ENCODE measurements around the gene KDM8. TPM values are rescaled to one million over a fixed set of nuclear protein-coding genes. Genes with fewer than 3 reads are reported as not detected.

Gene KDM8
- total RNA-seq, 1 experiment from 2014 or later: 15.5 TPM

GRCh38 chr16:27264151-27264550 lies 60.8 kb downstream of the KDM8 start:
- no peak overlapping the region for H2BK15ac ChIP-seq (ENCODE audit: low read depth, low read length)
- Mint-ChIP-seq H3K9me3 (no peaks in the 10 kb centered on the region), H3K4me1 (peaks cover 12 to 20% of the 10 kb centered on the region in 2 experiments), H3K27me3 (ENCODE audit: low read depth) (no peaks in the 10 kb centered on the region), H3K36me3 (ENCODE audit: insufficient read depth in 1 of 3, low read depth in 3 of 3) (no peaks in the 10 kb centered on the region; a peak in 2 of 7 replicates), H3K4me3 (no peak overlapping the region), H3K27ac (no peak overlapping the region)
- no peak overlapping the region for H2BK5ac ChIP-seq (ENCODE audit: insufficient read length, low read length)
- H3K79me2 ChIP-seq (ENCODE audit: insufficient read depth, low read length): no peaks in the 10 kb centered on the region
- no peak overlapping the region for H2BK20ac ChIP-seq (ENCODE audit: low read depth, low read length, poor library complexity, severe bottlenecking)
- no CpG with 5 or more reads among the region's 6 CpGs for WGBS (ENCODE audit: extremely low coverage, insufficient read length, low lambda C conversion rate)
- no peak overlapping the region for H3K56ac ChIP-seq (ENCODE audit: insufficient read length, low read depth, low read length)
- no peak overlapping the region for H3K14ac ChIP-seq (ENCODE audit: insufficient read depth, low read length)
- no peak overlapping the region for H4K8ac ChIP-seq (replicated peaks; ENCODE audit: insufficient read length, low read depth, low read length)
- H2AFZ ChIP-seq (ENCODE audit: low read length): no peak overlapping the region
- no peaks in the 10 kb centered on the region for H3K9me3 ChIP-seq (ENCODE audit: control insufficient read depth, low read depth, low read length)
- H3K4ac ChIP-seq (ENCODE audit: low read depth, low read length): no peak overlapping the region
- no peaks in the 10 kb centered on the region for H3K4me1 ChIP-seq (ENCODE audit: insufficient read depth, low read length)
- no peaks in the 10 kb centered on the region for H3K79me1 ChIP-seq (ENCODE audit: insufficient read depth, low read depth, low read length, poor library complexity, severe bottlenecking)
- H4K5ac ChIP-seq (ENCODE audit: insufficient read length, low read depth, low read length): no peak overlapping the region
- no peak overlapping the region for H3T11ph ChIP-seq (ENCODE audit: low read length)
- no peak overlapping the region for H3K23ac ChIP-seq (ENCODE audit: insufficient read length, low read depth, low read length)
- no peaks in the 10 kb centered on the region for H3K23me2 ChIP-seq (ENCODE audit: insufficient read length, low read depth, low read length, poor library complexity, severe bottlenecking)
- H3K27ac ChIP-seq (ENCODE audit: insufficient read length, low read depth, low read length): no peak overlapping the region
- no peaks in the 10 kb centered on the region for H3K27me3 ChIP-seq (ENCODE audit: insufficient read depth, low read length)
- H2BK12ac ChIP-seq (ENCODE audit: insufficient read length, low read depth, low read length): no peak overlapping the region
- no peaks in the 10 kb centered on the region for H4K20me1 ChIP-seq (ENCODE audit: control insufficient read depth, insufficient read depth, insufficient read length)
- no peak for TF ChIP-seq CTCF (conservative IDR thresholded peaks at IDR 0.05)
- H4K91ac ChIP-seq (ENCODE audit: insufficient read length, low read depth, low read length): no peak overlapping the region
- H2AK5ac ChIP-seq (ENCODE audit: insufficient read length, low read length): no peak overlapping the region
- H2BK120ac ChIP-seq (ENCODE audit: low read depth, low read length, poor library complexity, severe bottlenecking): no peak overlapping the region
- no peak overlapping the region for H3K18ac ChIP-seq (ENCODE audit: insufficient read length, low read depth, low read length)
- no peak overlapping the region for H3K4me2 ChIP-seq (ENCODE audit: insufficient read depth, insufficient read length, low read length)
- H3K9ac ChIP-seq (ENCODE audit: extremely low read depth, insufficient read length, low read length): no peak overlapping the region
- no peak for DNase-seq
